SU-DHL-6 (cell line): ENCODE data around the gene MYO1D.

ENCODE experiments used
- H2AFZ ChIP-seq: fragments of 200-600 bp; sonication (generic); 2 replicates; pipeline ENCODE4 v1.6.1; 2014; ENCODE audit warnings: low read depth, mild to moderate bottlenecking, moderate library complexity, mixed read lengths, antibody characterized with exemption, low read length; ENCODE audit not compliant: severe bottlenecking
- H3F3A ChIP-seq: fragments of 200-600 bp; shearing (Covaris generic); 2 replicates; pipeline ENCODE4 v1.6.0; 2016; ENCODE audit warnings: antibody characterized with exemption, mild to moderate bottlenecking; ENCODE audit not compliant: insufficient read depth
- H3K27ac ChIP-seq: fragments of 200-600 bp; sonication (generic); 2 replicates; pipeline ENCODE4 v1.5.1; 2016; ENCODE audit warnings: low read depth, mild to moderate bottlenecking, low read length, moderate library complexity, mixed read lengths
- H3K27me3 ChIP-seq: fragments of 200-600 bp; sonication (generic), shearing (Covaris generic); 2 replicates; pipeline ENCODE4 v1.6.0; 2014; ENCODE audit warnings: mild to moderate bottlenecking, low read length
- H3K36me3 ChIP-seq: fragments of 200-600 bp; sonication (generic); 2 replicates; pipeline ENCODE4 v1.6.1; 2014; ENCODE audit warnings: mild to moderate bottlenecking, low read length, mixed read lengths
- H3K4me2 ChIP-seq: fragments of 300-600, 200-600 bp; shearing (Covaris generic), sonication (generic); 2 replicates; pipeline ENCODE4 v1.6.0; 2014; ENCODE audit warnings: low read length, low read depth, mild to moderate bottlenecking; ENCODE audit not compliant: poor library complexity, severe bottlenecking
- H3K4me3 ChIP-seq: fragments of 200-600 bp; sonication (generic); 2 replicates; pipeline ENCODE4 v1.5.1; 2014; ENCODE audit warnings: antibody characterized with exemption, low read length, mild to moderate bottlenecking, mixed read lengths; ENCODE audit not compliant: insufficient read depth, poor library complexity, severe bottlenecking
- H3K79me2 ChIP-seq: fragments of 200-600 bp; sonication (generic); 2 replicates; pipeline ENCODE4 v1.6.1; 2014; ENCODE audit warnings: mild to moderate bottlenecking, low read length, moderate library complexity; ENCODE audit not compliant: insufficient read depth
- H3K9ac ChIP-seq: fragments of 200-600 bp; sonication (generic); 2 replicates; pipeline ENCODE4 v1.7.0; 2014; ENCODE audit warnings: mild to moderate bottlenecking, low read length
- H3K9me2 ChIP-seq: fragments of 200-600 bp; sonication (generic); replicated peaks from 2 replicates; pipeline ENCODE4 v1.6.1; 2014; ENCODE audit warnings: low read length; ENCODE audit not compliant: insufficient read depth
- H3K9me3 ChIP-seq: fragments of 200-600 bp; sonication (generic); 2 replicates; pipeline ENCODE4 v1.6.1; 2014; ENCODE audit warnings: low read length, mixed read lengths; ENCODE audit not compliant: insufficient read depth
- H4K20me1 ChIP-seq: fragments of 200-600 bp; sonication (generic); 2 replicates; pipeline ENCODE4 v1.6.1; 2014; ENCODE audit warnings: low read depth, mild to moderate bottlenecking, antibody characterized with exemption, low read length, moderate library complexity, mixed read lengths
- CTCF ChIP-seq: fragments of 200-600 bp; sonication (generic); IDR thresholded peaks from one replicate; pipeline ENCODE4 v1.5.1; 2017; ENCODE audit warnings: antibody characterized with exemption, mild to moderate bottlenecking, low read length, moderate library complexity; ENCODE audit not compliant: insufficient read depth, poor library complexity, severe bottlenecking
- EZH2phosphoT487 ChIP-seq: fragments of 200-600 bp; sonication (generic), shearing (Covaris generic); conservative IDR thresholded peaks from 2 replicates; pipeline ENCODE4 v1.6.1; 2018; ENCODE audit warnings: mild to moderate bottlenecking, antibody characterized with exemption, low read length, moderate library complexity, mixed read lengths

Gene MYO1D

GRCh38 chr17:32471652-32472051 lies 405.3 kb downstream of the MYO1D start:
- no peaks in the 10 kb centered on the region for H3K9me2 ChIP-seq
- H4K20me1 ChIP-seq: no peaks in the 10 kb centered on the region
- H3K9ac ChIP-seq: no peak overlapping the region
- H3F3A ChIP-seq: no peaks in the 10 kb centered on the region
- H3K27me3 ChIP-seq: no peaks in the 10 kb centered on the region
- peaks cover 41% of the 10 kb centered on the region for H3K36me3 ChIP-seq
- no peaks in the 10 kb centered on the region for H3K79me2 ChIP-seq
- H3K4me2 ChIP-seq: no peak overlapping the region
- no peak overlapping the region for H2AFZ ChIP-seq
- no peak overlapping the region for H3K4me3 ChIP-seq
- no peaks in the 10 kb centered on the region for H3K9me3 ChIP-seq
- TF ChIP-seq EZH2phosphoT487 (no peak), CTCF (no peak)
- no peak overlapping the region for H3K27ac ChIP-seq

GRCh38 chr17:32470405-32471167 lies 406.3 kb downstream of the MYO1D start:
- H3K79me2 ChIP-seq: no peaks in the 10 kb centered on the region
- H3K9me3 ChIP-seq: no peaks in the 10 kb centered on the region
- H3K4me3 ChIP-seq: no peak overlapping the region
- no peaks in the 10 kb centered on the region for H4K20me1 ChIP-seq
- H3F3A ChIP-seq: no peaks in the 10 kb centered on the region
- TF ChIP-seq CTCF: no peak
- no peak for TF ChIP-seq EZH2phosphoT487
- no peak overlapping the region for H3K4me2 ChIP-seq
- H3K36me3 ChIP-seq: peaks cover 41% of the 10 kb centered on the region
- H2AFZ ChIP-seq: no peak overlapping the region
- H3K9ac ChIP-seq: no peak overlapping the region
- no peak overlapping the region for H3K27ac ChIP-seq
- no peaks in the 10 kb centered on the region for H3K9me2 ChIP-seq
- H3K27me3 ChIP-seq: no peaks in the 10 kb centered on the region

- Histone ChIP-seq H3K36me3 (peaks cover 46% of the 10 kb centered on the region), H4K20me1 (no peaks in the 10 kb centered on the region), H3K9ac (no peak overlapping the region), H3K4me2 (no peak overlapping the region), H3K4me3 (no peak overlapping the region), H3K27me3 (no peaks in the 10 kb centered on the region), H2AFZ (no peak overlapping the region), H3K9me2 (no peaks in the 10 kb centered on the region), H3F3A (no peaks in the 10 kb centered on the region), H3K27ac (no peak overlapping the region), H3K79me2 (no peaks in the 10 kb centered on the region; the same call in 1 of the 2 replicates), H3K9me3 (no peaks in the 10 kb centered on the region)
- TF ChIP-seq EZH2phosphoT487 (no peak), CTCF (no peak)
Observed at GRCh38 chr17:32467949-32468348, 409.0 kb downstream of the MYO1D start.
